HG03521 (cell line): ENCODE results near the gene PTDSS2.
"Not testable (repeated sequence)": the region's sequence is repeated elsewhere in the genome, so short reads cannot be mapped to it uniquely, and the experiment has no call there.

Source experiments
- ATAC-seq: cut with Tn5 transposase; IDR thresholded peaks from one replicate; pipeline ENCODE4 v1.9.1; 2021; ENCODE audit warnings: mild to moderate bottlenecking, moderate library complexity; ENCODE audit not compliant: unreplicated experiment

The PTDSS2 gene

GRCh38 chr11:503179-503981, 53.3 kb downstream of the PTDSS2 start:
- ATAC-seq, result no peak

GRCh38 chr11:504053-504993, 54.2 kb downstream of the PTDSS2 start:
- ATAC-seq, result no peak

GRCh38 chr11:504994-505344, 54.9 kb downstream of the PTDSS2 start:
- no peak for ATAC-seq

GRCh38 chr11:506238-506994, 56.3 kb downstream of the PTDSS2 start:
- peak; percentile 62 for ATAC-seq

- ATAC-seq, result peak; percentile 51
These were observed 57.1 kb downstream of the PTDSS2 start, which contains the start of gene RNH1 for GRCh38 chr11:506995-507726. Gene RNH1 (minus strand): TSS chr11:507242. CDS start chr11:502162, 5,080 bp downstream.

GRCh38 chr11:507727-508515, 57.8 kb downstream of the PTDSS2 start:
- ATAC-seq, result no peak

- ATAC-seq, result no peak
These were observed 58.9 kb downstream of the PTDSS2 start for GRCh38 chr11:508956-509355.

GRCh38 chr11:512761-513595, 62.9 kb downstream of the PTDSS2 start:
- no peak for ATAC-seq

GRCh38 chr11:514606-515005, 64.5 kb downstream of the PTDSS2 start:
- no peak for ATAC-seq

- no peak for ATAC-seq
These were observed 65.1 kb downstream of the PTDSS2 start for GRCh38 chr11:515131-515530.

- ATAC-seq, result no peak
These were observed 66.3 kb downstream of the PTDSS2 start for GRCh38 chr11:516400-516799.

GRCh38 chr11:516918-517685, 67.0 kb downstream of the PTDSS2 start:
- not testable (repeated sequence) for ATAC-seq

- peak; percentile 93 for ATAC-seq
These were observed 68.6 kb downstream of the PTDSS2 start for GRCh38 chr11:518463-519202.

GRCh38 chr11:520428-521176, 70.5 kb downstream of the PTDSS2 start:
- ATAC-seq, result no peak

- ATAC-seq, result no peak
These were observed 71.2 kb downstream of the PTDSS2 start for GRCh38 chr11:521177-521688.

GRCh38 chr11:526192-526591, 76.1 kb downstream of the PTDSS2 start:
- ATAC-seq, result no peak
